HCT116 (cell line): ENCODE data around the gene AKAP9.

Source experiments
- TF ChIP-seq, protein P1 (sequence below), 3 experiments: fragments of 200-600 bp in 1 of 3; sonication (generic) in 1 of 3; IDR thresholded peaks in 2 of 3; conservative IDR thresholded peaks in 1 of 3; 2 replicates each; pipeline ENCODE4 v1.5.1; 2012 to 2017; ENCODE audit warnings: low read depth in 2 of 3, low read length in 2 of 3, antibody characterized with exemption in 1 of 3, borderline replicate concordance in 1 of 3, control low read depth in 1 of 3, mild to moderate bottlenecking in 1 of 3, mixed read lengths in 1 of 3, mixed run types in 1 of 3, moderate library complexity in 1 of 3; ENCODE audit not compliant: insufficient read depth in 1 of 3
- TF ChIP-seq, protein P2 (sequence below): IDR thresholded peaks from 2 replicates; pipeline ENCODE4 v1.6.1; 2012; ENCODE audit warnings: low read depth

- TF ChIP-seq, protein P1, sequence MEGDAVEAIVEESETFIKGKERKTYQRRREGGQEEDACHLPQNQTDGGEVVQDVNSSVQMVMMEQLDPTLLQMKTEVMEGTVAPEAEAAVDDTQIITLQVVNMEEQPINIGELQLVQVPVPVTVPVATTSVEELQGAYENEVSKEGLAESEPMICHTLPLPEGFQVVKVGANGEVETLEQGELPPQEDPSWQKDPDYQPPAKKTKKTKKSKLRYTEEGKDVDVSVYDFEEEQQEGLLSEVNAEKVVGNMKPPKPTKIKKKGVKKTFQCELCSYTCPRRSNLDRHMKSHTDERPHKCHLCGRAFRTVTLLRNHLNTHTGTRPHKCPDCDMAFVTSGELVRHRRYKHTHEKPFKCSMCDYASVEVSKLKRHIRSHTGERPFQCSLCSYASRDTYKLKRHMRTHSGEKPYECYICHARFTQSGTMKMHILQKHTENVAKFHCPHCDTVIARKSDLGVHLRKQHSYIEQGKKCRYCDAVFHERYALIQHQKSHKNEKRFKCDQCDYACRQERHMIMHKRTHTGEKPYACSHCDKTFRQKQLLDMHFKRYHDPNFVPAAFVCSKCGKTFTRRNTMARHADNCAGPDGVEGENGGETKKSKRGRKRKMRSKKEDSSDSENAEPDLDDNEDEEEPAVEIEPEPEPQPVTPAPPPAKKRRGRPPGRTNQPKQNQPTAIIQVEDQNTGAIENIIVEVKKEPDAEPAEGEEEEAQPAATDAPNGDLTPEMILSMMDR (IDR thresholded peaks at IDR 0.05 in 2 of 3, conservative IDR thresholded peaks at IDR 0.05 in 1 of 3; ENCODE audit: borderline replicate concordance in 1 of 3, insufficient read depth in 1 of 3, low read depth in 2 of 3, low read length in 2 of 3) = no peak
- TF ChIP-seq, protein P2, sequence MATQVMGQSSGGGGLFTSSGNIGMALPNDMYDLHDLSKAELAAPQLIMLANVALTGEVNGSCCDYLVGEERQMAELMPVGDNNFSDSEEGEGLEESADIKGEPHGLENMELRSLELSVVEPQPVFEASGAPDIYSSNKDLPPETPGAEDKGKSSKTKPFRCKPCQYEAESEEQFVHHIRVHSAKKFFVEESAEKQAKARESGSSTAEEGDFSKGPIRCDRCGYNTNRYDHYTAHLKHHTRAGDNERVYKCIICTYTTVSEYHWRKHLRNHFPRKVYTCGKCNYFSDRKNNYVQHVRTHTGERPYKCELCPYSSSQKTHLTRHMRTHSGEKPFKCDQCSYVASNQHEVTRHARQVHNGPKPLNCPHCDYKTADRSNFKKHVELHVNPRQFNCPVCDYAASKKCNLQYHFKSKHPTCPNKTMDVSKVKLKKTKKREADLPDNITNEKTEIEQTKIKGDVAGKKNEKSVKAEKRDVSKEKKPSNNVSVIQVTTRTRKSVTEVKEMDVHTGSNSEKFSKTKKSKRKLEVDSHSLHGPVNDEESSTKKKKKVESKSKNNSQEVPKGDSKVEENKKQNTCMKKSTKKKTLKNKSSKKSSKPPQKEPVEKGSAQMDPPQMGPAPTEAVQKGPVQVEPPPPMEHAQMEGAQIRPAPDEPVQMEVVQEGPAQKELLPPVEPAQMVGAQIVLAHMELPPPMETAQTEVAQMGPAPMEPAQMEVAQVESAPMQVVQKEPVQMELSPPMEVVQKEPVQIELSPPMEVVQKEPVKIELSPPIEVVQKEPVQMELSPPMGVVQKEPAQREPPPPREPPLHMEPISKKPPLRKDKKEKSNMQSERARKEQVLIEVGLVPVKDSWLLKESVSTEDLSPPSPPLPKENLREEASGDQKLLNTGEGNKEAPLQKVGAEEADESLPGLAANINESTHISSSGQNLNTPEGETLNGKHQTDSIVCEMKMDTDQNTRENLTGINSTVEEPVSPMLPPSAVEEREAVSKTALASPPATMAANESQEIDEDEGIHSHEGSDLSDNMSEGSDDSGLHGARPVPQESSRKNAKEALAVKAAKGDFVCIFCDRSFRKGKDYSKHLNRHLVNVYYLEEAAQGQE = no peak
These were observed 168.2 kb downstream of the AKAP9 start for GRCh38 chr7:92108821-92109220.
